ENCODE data around the gene ARL4C.

Gene ARL4C

DNA sequence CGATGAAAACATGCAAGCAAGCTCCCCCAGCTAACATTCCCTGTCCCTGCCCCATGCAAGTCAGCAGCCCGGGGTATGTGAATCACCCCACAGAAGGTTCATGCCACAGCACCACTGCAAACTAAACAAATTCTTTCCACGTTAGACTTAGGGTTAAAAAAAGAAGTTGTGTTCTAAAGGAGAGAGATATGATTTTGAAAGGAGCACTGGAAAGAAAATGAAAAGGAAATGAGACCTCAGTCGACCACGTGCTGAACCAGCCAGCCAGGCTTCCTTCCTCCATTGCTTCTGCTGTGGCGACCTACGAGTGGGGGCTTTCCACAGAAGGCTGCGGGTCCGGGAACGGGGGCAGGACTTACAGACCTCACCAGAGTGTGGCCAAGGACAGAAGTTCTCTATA is 52.0 kb downstream of the ARL4C start:
- no peak for DNase-seq

GRCh38 chr2:234444242-234444730 is 52.6 kb downstream of the ARL4C start:
- DNase-seq, result no peak

All from activated T-cell treated with anti-CD3 and anti-CD28 coated beads for 4 hours (primary cell).